Measurements from ENCODE around the gene BCORL1.

The BCORL1 gene

GRCh38 chrX:130051176-130051845 lies 68.9 kb downstream of the BCORL1 start:
- no peak overlapping the region for H3K4me3 ChIP-seq (ENCODE audit: low read length)
- no peak for TF ChIP-seq ZNF274 (IDR thresholded peaks at IDR 0.05; ENCODE audit: low read depth, low read length)

GRCh38 chrX:130053236-130053635 lies 70.8 kb downstream of the BCORL1 start:
- no peak overlapping the region for H3K4me3 ChIP-seq (ENCODE audit: low read length)
- TF ChIP-seq ZNF274 (IDR thresholded peaks at IDR 0.05; ENCODE audit: low read depth, low read length): no peak

GRCh38 chrX:130055103-130055502 lies 72.7 kb downstream of the BCORL1 start:
- no peak overlapping the region for H3K4me3 ChIP-seq (ENCODE audit: low read length)
- TF ChIP-seq ZNF274 (IDR thresholded peaks at IDR 0.05; ENCODE audit: low read depth, low read length): no peak

- no peak for TF ChIP-seq ZNF274 (IDR thresholded peaks at IDR 0.05; ENCODE audit: low read depth, low read length)
Observed at GRCh38 chrX:130055899-130056298, 73.5 kb downstream of the BCORL1 start.

GRCh38 chrX:130057209-130057608 lies 74.8 kb downstream of the BCORL1 start:
- TF ChIP-seq ZNF274 (IDR thresholded peaks at IDR 0.05; ENCODE audit: low read depth, low read length): no peak
- no peak overlapping the region for H3K4me3 ChIP-seq (ENCODE audit: low read length)

More at GRCh38 chrX:130055899-130056298, 73.5 kb downstream of the BCORL1 start:
- H3K4me3 ChIP-seq (ENCODE audit: low read length): no peak overlapping the region

GRCh38 chrX:130058652-130059051 lies 76.2 kb downstream of the BCORL1 start:
- TF ChIP-seq ZNF274 (IDR thresholded peaks at IDR 0.05; ENCODE audit: low read depth, low read length): no peak
- no peak overlapping the region for H3K4me3 ChIP-seq (ENCODE audit: low read length)

GRCh38 chrX:130060122-130061069 lies 78.0 kb downstream of the BCORL1 start:
- TF ChIP-seq ZNF274 (IDR thresholded peaks at IDR 0.05; ENCODE audit: low read depth, low read length): no peak
- H3K4me3 ChIP-seq (ENCODE audit: low read length): peak overlapping the region; percentile 37; the same call in 1 of the 2 replicates

- H3K4me3 ChIP-seq (ENCODE audit: low read length): no peak overlapping the region
- no peak for TF ChIP-seq ZNF274 (IDR thresholded peaks at IDR 0.05; ENCODE audit: low read depth, low read length)
Observed at GRCh38 chrX:130066975-130067615, 84.7 kb downstream of the BCORL1 start.

GRCh38 chrX:130071611-130072344 lies 89.3 kb downstream of the BCORL1 start:
- no peak for TF ChIP-seq ZNF274 (IDR thresholded peaks at IDR 0.05; ENCODE audit: low read depth, low read length)
- H3K4me3 ChIP-seq (ENCODE audit: low read length): no peak overlapping the region

GRCh38 chrX:130072345-130072740 lies 89.9 kb downstream of the BCORL1 start:
- no peak overlapping the region for H3K4me3 ChIP-seq (ENCODE audit: low read length)
- no peak for TF ChIP-seq ZNF274 (IDR thresholded peaks at IDR 0.05; ENCODE audit: low read depth, low read length)

GRCh38 chrX:130075777-130076176 lies 93.3 kb downstream of the BCORL1 start:
- no peak overlapping the region for H3K4me3 ChIP-seq (ENCODE audit: low read length)
- TF ChIP-seq ZNF274 (IDR thresholded peaks at IDR 0.05; ENCODE audit: low read depth, low read length): no peak

- TF ChIP-seq ZNF274 (IDR thresholded peaks at IDR 0.05; ENCODE audit: low read depth, low read length): no peak
- H3K4me3 ChIP-seq (ENCODE audit: low read length): no peak overlapping the region
Observed at GRCh38 chrX:130079824-130080406, 97.5 kb downstream of the BCORL1 start.

- TF ChIP-seq ZNF274 (IDR thresholded peaks at IDR 0.05; ENCODE audit: low read depth, low read length): no peak
- H3K4me3 ChIP-seq (ENCODE audit: low read length): no peak overlapping the region
Observed at GRCh38 chrX:130080791-130081367, 98.4 kb downstream of the BCORL1 start.
